ENCODE data around the gene SNX8.

The SNX8 gene

GRCh38 chr7:2259480-2259879 is 54.8 kb downstream of the SNX8 start:
- TF ChIP-seq CTCF (IDR thresholded peaks at IDR 0.05; ENCODE audit: low read depth, low read length) = no peak
- no peak overlapping the region for H3K4me3 ChIP-seq (ENCODE audit: low read depth, low read length)

GRCh38 chr7:2258661-2259365 is 55.4 kb downstream of the SNX8 start:
- no peak overlapping the region for H3K4me3 ChIP-seq (ENCODE audit: low read depth, low read length)
- TF ChIP-seq CTCF (IDR thresholded peaks at IDR 0.05; ENCODE audit: low read depth, low read length) = no peak

DNA sequence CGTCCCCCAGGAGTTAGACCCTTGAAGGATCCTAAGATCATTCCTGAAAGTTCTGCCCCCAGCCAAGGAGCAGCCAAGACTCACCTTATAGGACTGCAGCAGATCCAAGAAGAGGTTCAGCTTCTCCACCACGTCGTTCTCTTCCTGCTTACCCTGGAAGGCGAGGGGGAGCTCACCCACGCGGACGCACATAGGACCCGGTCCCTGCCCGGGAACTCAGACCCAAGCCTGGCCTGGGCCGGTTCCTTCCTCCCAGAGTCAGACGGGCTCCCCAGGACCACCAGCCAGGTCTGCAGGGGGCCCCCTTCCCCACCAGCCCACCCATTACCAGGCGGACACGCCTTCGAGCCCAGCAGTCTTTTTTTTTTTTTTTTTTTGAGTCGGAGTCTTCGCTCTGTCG is 56.6 kb downstream of the SNX8 start:
- no peak for TF ChIP-seq CTCF (IDR thresholded peaks at IDR 0.05; ENCODE audit: low read depth, low read length)
- H3K4me3 ChIP-seq (ENCODE audit: low read depth, low read length) = no peak overlapping the region

DNA sequence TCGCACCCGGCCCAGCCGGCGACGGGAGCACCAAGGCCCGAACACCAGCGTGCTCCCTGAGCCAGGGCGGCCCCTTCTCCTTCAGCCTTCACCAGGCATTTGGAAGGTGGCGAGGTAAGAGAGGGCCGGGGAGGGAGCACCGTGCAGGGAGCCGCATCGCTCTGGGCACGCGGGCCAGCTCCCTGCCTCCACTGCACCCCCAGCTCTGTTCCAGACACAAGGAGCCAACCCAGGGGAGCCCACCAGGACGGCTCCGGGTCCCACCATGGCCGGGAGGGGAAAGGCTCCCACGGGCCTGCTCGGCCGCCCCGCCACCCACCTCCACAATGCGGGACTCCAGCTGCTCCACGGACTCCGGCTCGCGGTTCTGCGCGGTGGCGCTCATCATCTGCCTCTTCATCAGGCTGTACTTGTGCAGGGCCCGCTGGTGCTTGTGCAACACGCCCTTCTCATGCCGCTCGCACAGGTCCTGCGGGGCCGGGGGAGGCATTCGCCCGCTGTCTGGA is 57.1 kb downstream of the SNX8 start:
- H3K4me3 ChIP-seq (ENCODE audit: low read depth, low read length) = no peak overlapping the region
- no peak for TF ChIP-seq CTCF (IDR thresholded peaks at IDR 0.05; ENCODE audit: low read depth, low read length)

DNA sequence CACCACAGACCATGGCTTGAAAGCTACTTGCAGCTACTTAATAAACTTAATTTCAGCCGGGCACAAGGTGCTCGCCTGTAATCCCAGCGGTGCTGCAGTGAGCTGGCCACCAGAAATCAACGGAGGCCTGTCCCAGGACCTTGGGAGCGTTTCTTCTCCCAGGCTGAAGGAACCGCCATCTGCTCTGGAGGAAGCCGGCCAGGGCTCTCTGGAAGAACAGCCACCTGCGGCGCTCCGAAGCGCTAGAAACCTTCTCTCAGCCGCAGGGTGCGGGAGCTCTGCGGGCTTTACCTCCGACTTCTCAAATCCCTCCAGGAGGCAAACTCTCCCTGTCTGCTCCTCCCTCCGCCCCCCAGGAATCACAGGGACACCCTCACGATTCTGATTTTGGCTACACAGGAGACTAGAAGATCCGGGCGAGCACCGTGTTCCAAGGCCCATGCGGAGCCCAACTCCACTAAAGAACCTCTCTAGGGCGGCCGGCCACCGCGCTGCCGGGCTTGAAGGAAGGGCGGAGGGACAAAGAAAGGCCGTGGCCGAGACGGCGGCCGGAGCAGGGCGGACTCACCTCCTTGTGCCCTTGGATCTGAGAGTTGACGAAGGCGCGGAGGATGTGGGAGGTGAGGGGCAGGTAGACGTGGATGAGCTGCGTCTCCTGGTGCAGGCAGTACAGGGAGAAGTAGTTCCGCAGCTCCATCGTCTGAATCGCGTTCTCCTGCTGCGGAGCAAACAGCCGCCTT is 57.8 kb downstream of the SNX8 start:
- H3K4me3 ChIP-seq (ENCODE audit: low read depth, low read length) = no peak overlapping the region
- TF ChIP-seq CTCF (IDR thresholded peaks at IDR 0.05; ENCODE audit: low read depth, low read length) = no peak

DNA sequence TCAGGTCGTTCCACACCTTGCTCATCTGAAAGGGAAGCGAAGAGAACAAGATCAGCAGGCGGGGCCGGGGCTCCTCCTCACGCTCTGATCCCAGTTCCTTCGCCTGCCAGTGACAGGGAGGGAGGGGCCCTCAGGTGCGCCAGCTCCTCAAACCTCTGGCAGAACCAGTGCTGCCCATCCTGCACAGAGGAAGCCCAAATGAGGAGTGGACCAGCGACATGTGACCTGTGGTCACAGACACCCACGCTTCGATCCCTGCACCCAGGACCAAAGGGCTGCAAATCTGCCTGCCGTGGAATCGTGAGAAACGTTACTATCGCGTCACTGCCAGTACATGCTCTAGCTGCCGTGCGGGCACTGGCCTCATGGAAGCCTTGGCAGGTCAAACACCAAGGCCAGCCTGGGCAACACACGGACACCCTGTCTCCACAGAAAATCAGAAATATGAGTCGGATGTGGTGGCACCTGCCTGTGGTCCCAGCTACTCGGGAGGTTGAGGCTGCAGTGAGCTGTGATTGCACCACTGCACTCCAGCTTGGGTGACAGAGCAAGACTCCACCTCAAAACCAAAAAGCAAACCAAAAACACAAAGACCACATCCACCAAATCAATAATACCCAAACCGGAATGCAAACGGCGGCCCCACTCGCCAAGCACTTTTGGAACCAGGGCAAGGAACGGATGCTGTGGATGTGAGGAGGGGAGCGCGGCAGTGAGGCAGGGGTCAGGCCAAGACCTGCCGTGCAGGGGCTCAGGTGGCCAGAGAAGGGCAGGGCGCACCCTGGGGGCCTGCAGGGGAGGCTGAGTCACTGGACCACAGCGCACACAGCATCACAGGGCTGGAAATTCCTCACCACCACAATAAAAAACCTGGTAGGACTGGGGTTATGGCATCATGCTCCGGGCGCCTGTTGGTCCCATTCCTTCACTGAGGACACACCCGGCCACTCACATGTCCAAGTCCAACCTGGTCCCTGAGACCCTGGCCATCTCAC is 58.8 kb downstream of the SNX8 start:
- no peak overlapping the region for H3K4me3 ChIP-seq (ENCODE audit: low read depth, low read length)

More for the DNA sequence above, 58.8 kb downstream of the SNX8 start:
- no peak for TF ChIP-seq CTCF (IDR thresholded peaks at IDR 0.05; ENCODE audit: low read depth, low read length)

Measured in WI38 (cell line).